Prostate gland (tissue), 2 donors: ENCODE results near the gene HSPB6. TPM values are rescaled to one million over a fixed set of nuclear protein-coding genes. Genes with fewer than 3 reads are reported as not detected.

Experiments used
- DNase-seq: peaks from one replicate; pipeline ENCODE4 v3.0.0-alpha.2; 2019; ENCODE audit warnings: low spot score
- H3K27ac ChIP-seq, 2 donors: fragments of 200-600 bp; sonication (generic); 2 replicates each; pipeline ENCODE4 v1.5.1; 2017 to 2019
- H3K27me3 ChIP-seq: fragments of 200-600 bp; sonication (generic); replicated peaks from 2 replicates; pipeline ENCODE4 v1.5.1; 2019; ENCODE audit not compliant: insufficient read depth
- H3K36me3 ChIP-seq, 2 donors: fragments of 200-600 bp; sonication (generic); 1 replicate in 1 of 2; 2 replicates in 1 of 2; pipeline versions ENCODE4 v1.5.1 to v1.8.1; 2017 to 2019
- H3K4me1 ChIP-seq: fragments of 200-600 bp; sonication (generic); replicated peaks from 2 replicates; pipeline ENCODE4 v1.5.1; 2019
- H3K4me3 ChIP-seq, 2 donors: fragments of 200-600 bp; sonication (generic); 2 replicates each; pipeline ENCODE4 v1.5.1; 2017 to 2019
- H3K9me3 ChIP-seq: fragments of 200-600 bp; sonication (generic); 2 replicates; pipeline ENCODE4 v1.5.1; 2017
- POLR2A ChIP-seq: fragments of 450-650 bp; IDR thresholded peaks from one replicate; pipeline ENCODE4 v1.6.1; 2016; ENCODE audit warnings: antibody characterized with exemption, mild to moderate bottlenecking
- POLR2AphosphoS5 ChIP-seq: sonication (generic); formaldehyde crosslinking; IDR thresholded peaks from one replicate; pipeline ENCODE4 v1.6.1; 2017; ENCODE audit warnings: antibody characterized with exemption
- WGBS: methylation state at CpG from one replicate; pipeline ENCODE4 v1.1.5; 2018; 5-methylcytosine and 5-hydroxymethylcytosine counted together
- intact Hi-C: fragments of 100-400 bp; cut with DNase I; formaldehyde crosslinking; loops from one replicate; pipeline ENCODE4 v1.14.2; 2022
- total RNA-seq, 2 donors: library from RNA; depleted of rRNA; stranded (reverse); fragments of >200 nt; gene quantifications; one replicate each; pipeline ENCODE4 v1.1.0, GENCODE V29; 2016
- TF ChIP-seq, protein P1 (sequence below), 4 experiments: fragments of 200-600 bp in 2 of 4; fragments of 450-650 bp in 2 of 4; sonication (generic) in 2 of 4; IDR thresholded peaks; 1 replicate in 3 of 4; 2 replicates in 1 of 4; pipeline ENCODE4 v1.5.1; 2016 to 2019; ENCODE audit warnings: antibody characterized with exemption in 4 of 4, mild to moderate bottlenecking in 2 of 4, moderate library complexity in 2 of 4

HSPB6 gene
- 10 to 100 TPM; 32.2 to 78.5 TPM for total RNA-seq

GRCh38 chr19:35756377-35757230 is at the start of gene HSPB6:
Gene HSPB6 (minus strand): TSS chr19:35757029. CDS start chr19:35757008, 21 bp downstream.
- TF ChIP-seq POLR2A (no peak), POLR2AphosphoS5 (no peak)
- TF ChIP-seq, protein P1, sequence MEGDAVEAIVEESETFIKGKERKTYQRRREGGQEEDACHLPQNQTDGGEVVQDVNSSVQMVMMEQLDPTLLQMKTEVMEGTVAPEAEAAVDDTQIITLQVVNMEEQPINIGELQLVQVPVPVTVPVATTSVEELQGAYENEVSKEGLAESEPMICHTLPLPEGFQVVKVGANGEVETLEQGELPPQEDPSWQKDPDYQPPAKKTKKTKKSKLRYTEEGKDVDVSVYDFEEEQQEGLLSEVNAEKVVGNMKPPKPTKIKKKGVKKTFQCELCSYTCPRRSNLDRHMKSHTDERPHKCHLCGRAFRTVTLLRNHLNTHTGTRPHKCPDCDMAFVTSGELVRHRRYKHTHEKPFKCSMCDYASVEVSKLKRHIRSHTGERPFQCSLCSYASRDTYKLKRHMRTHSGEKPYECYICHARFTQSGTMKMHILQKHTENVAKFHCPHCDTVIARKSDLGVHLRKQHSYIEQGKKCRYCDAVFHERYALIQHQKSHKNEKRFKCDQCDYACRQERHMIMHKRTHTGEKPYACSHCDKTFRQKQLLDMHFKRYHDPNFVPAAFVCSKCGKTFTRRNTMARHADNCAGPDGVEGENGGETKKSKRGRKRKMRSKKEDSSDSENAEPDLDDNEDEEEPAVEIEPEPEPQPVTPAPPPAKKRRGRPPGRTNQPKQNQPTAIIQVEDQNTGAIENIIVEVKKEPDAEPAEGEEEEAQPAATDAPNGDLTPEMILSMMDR (IDR thresholded peaks at IDR 0.05), result no peak
- Histone ChIP-seq H3K27me3 (no peaks in the 10 kb centered on the region), H3K36me3 (peaks cover 0 to 17% of the 10 kb centered on the region in 2 donors), H3K27ac (peak within 1 kb of the TSS; percentile 73 to 79), H3K4me3 (peak within 1 kb of the TSS; percentile 69 to 97), H3K9me3 (no peaks in the 10 kb centered on the region), H3K4me1 (peaks cover 6% of the 10 kb centered on the region)
- WGBS, result 20% methylated on average over 51 of the region's 52 CpGs
- DNase-seq, result no peak
- intact Hi-C loops, result loop anchor here (5.0 to 10.0 kb wide), 2 partner anchors 181 to 298 kb away; partner anchors contain the start of genes LRFN3, THAP8 and WDR62

DNA sequence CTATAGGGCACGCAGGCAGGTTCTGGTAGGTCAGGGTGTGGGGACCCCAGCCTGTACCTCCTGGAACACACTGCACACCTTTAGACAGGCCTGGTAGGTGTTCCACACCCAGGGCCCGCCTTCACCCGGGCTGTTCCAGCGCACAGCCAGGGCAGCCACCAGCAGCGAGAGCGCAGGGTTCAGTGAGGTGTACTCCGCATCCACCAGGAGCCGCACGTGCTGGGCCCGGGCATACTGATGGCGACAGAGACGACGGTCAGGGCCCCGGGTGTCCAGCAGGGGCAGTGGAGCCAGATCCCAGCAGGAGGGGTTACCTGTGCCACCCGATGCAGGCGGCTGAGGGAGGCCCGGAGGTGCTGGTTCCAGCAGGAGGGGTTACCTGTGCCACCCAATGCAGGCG is 49.8 kb upstream of the HSPB6 start:
- Histone ChIP-seq H3K4me3 (no peak overlapping the region), H3K27ac (no peak overlapping the region), H3K9me3 (no peaks in the 10 kb centered on the region), H3K4me1 (no peaks in the 10 kb centered on the region), H3K27me3 (no peaks in the 10 kb centered on the region), H3K36me3 (no peaks in the 10 kb centered on the region)
- TF ChIP-seq POLR2AphosphoS5 (no peak), POLR2A (no peak)
- TF ChIP-seq, protein P1 (IDR thresholded peaks at IDR 0.05), result no peak
- intact Hi-C loops, result no loop called here
- DNase-seq, result no peak
- WGBS, result 80% methylated on average over 18 of the region's 18 CpGs

GRCh38 chr19:35805526-35806102 is 48.8 kb upstream of the HSPB6 start:
- no peak for DNase-seq
- H3K36me3 ChIP-seq, result no peaks in the 10 kb centered on the region
- 62% methylated on average over 5 of the region's 5 CpGs for WGBS
- no peaks in the 10 kb centered on the region for H3K4me1 ChIP-seq
- H3K9me3 ChIP-seq, result no peaks in the 10 kb centered on the region
- no peaks in the 10 kb centered on the region for H3K27me3 ChIP-seq
- intact Hi-C loops, result no loop called here
- no peak overlapping the region for H3K4me3 ChIP-seq
- TF ChIP-seq, protein P1 (IDR thresholded peaks at IDR 0.05), result no peak
- TF ChIP-seq POLR2A (no peak), POLR2AphosphoS5 (no peak)
- H3K27ac ChIP-seq, result no peak overlapping the region

DNA sequence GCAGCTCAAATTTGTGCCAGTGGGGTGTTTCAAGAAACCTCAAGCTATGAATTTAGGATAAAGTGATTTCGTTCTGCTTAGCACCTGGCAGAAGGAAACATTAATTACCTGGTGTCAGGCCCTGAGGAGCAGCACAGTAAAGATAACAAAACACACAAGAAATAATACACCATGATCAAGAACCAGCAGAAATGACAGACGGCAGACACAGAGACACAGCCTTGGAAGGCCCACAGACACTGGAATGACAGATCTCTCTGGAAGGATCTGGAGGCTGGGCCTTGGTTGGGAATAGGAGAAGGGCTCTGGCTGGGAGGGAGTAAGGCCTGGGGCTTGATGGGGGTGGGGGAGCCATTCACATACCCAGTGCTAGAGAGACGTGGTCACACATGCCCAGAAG is 45.0 kb upstream of the HSPB6 start:
- Histone ChIP-seq H3K36me3 (no peaks in the 10 kb centered on the region), H3K9me3 (no peaks in the 10 kb centered on the region), H3K4me1 (peaks cover 2% of the 10 kb centered on the region), H3K27me3 (peaks cover 7% of the 10 kb centered on the region), H3K27ac (no peak overlapping the region), H3K4me3 (no peak overlapping the region)
- 66% methylated on average over 3 of the region's 3 CpGs for WGBS
- no peak for DNase-seq
- intact Hi-C loops, result no loop called here
- TF ChIP-seq, protein P1 (IDR thresholded peaks at IDR 0.05), result no peak
- TF ChIP-seq POLR2A, result no peak
- TF ChIP-seq POLR2AphosphoS5, result no peak
